ES-I3 (cell line): ENCODE data around the gene MOB2.

ENCODE experiments used
- H3K36me3 ChIP-seq: 2 replicates; pipeline ENCODE4 v1.6.1; 2013; ENCODE audit warnings: mild to moderate bottlenecking, low read length, control low read depth, moderate library complexity; ENCODE audit not compliant: insufficient read depth
- H3K4me1 ChIP-seq: 2 replicates; pipeline ENCODE4 v1.6.1; 2013; ENCODE audit warnings: mild to moderate bottlenecking, control low read depth, low read length; ENCODE audit not compliant: insufficient read depth
- H3K9ac ChIP-seq: 2 replicates; pipeline ENCODE4 v1.6.1; 2013; ENCODE audit warnings: low read depth, mild to moderate bottlenecking, low read length, moderate library complexity
- H3K9me3 ChIP-seq: 2 replicates; pipeline ENCODE4 v1.6.1; 2013; ENCODE audit warnings: mild to moderate bottlenecking, low read length, moderate library complexity; ENCODE audit not compliant: control insufficient read depth, insufficient read depth

MOB2 gene

GRCh38 chr11:1450949-1451710, 35.4 kb downstream of the MOB2 start:
- no peaks in the 10 kb centered on the region for H3K36me3 ChIP-seq
- no peak overlapping the region for H3K9ac ChIP-seq
- no peaks in the 10 kb centered on the region for H3K4me1 ChIP-seq
- no peaks in the 10 kb centered on the region for H3K9me3 ChIP-seq

GRCh38 chr11:1450344-1450875, 36.2 kb downstream of the MOB2 start:
- Histone ChIP-seq H3K4me1 (no peaks in the 10 kb centered on the region), H3K36me3 (no peaks in the 10 kb centered on the region), H3K9ac (no peak overlapping the region), H3K9me3 (no peaks in the 10 kb centered on the region)

GRCh38 chr11:1449490-1450243, 36.9 kb downstream of the MOB2 start:
- no peaks in the 10 kb centered on the region for H3K4me1 ChIP-seq
- H3K9me3 ChIP-seq = no peaks in the 10 kb centered on the region
- H3K9ac ChIP-seq = no peak overlapping the region
- no peaks in the 10 kb centered on the region for H3K36me3 ChIP-seq

DNA sequence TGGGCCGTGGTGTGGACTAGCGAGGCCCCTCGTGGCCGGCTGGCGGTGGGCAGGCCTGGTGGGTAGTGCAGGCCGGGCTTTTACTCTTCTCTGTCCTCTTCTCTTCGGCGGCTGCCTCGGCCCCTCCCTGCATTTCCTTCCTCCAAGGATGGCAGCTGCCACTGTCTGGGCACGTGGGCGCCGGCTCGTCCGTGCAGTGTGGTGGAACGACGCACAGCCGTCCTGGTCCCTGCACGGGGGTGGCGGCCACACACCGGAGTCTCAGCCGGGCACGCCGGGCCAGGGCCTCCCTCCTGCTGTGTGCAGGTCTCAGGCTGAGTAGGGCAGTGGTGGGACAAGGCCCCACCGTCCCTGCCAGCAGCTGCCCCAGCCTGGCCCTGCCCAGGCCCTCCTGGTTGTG, 37.7 kb downstream of the MOB2 start:
- H3K4me1 ChIP-seq = no peaks in the 10 kb centered on the region
- H3K9me3 ChIP-seq = no peaks in the 10 kb centered on the region
- H3K9ac ChIP-seq = no peak overlapping the region
- H3K36me3 ChIP-seq = no peaks in the 10 kb centered on the region

DNA sequence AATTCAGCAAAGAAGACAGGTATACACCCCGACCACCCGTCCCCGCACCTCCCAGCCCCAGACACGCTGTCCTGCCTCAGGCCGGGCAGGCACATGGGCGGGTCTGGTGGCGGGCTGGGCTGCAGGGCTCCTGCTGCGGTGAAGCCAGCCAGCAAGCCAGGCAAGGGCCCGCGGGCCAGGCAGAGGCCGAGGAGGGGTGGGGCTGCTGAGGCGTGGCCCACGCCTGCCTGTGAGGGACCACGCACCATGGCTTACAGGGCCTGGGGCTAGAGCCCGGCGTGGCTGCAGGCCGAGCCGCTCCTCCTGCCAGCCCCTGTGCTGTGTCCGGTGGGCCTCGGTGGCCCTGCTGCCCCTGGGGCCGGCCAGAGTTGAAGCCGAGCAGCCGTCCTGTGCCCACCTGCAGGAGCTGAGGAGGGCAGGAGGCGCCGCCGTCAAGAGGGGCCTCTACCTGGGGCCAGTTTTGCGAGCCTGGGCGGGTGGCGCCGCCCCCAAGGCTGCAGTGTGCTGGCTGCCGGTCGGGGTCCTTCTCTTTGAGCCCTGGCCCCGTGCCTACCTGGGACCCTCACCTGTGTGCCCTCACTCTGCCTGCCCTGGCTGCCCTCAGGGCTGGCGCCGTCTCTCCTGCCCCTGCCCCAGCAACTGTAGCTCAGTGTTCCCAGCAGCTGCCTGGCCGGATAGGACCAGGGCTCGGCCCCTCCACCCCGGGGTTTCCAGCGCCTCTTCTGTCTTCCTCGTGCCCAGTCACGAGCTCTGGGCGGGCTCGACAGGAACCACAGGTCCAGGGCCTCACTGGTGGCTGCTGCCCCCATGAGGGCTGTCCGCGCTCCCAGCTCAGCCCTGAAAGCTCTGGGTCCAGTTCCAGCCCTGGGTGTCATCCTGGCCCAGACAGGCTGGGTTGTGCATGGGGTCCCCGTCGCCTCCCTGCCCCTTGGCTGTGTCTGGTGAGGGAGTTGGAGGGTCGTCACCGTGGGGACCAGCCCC, 38.4 kb downstream of the MOB2 start:
- Histone ChIP-seq H3K36me3 (no peaks in the 10 kb centered on the region), H3K9me3 (no peaks in the 10 kb centered on the region), H3K4me1 (no peaks in the 10 kb centered on the region), H3K9ac (no peak overlapping the region)

GRCh38 chr11:1446623-1447022, 40.0 kb downstream of the MOB2 start:
- Histone ChIP-seq H3K9ac (no peak overlapping the region), H3K4me1 (no peaks in the 10 kb centered on the region), H3K36me3 (no peaks in the 10 kb centered on the region), H3K9me3 (no peaks in the 10 kb centered on the region)

DNA sequence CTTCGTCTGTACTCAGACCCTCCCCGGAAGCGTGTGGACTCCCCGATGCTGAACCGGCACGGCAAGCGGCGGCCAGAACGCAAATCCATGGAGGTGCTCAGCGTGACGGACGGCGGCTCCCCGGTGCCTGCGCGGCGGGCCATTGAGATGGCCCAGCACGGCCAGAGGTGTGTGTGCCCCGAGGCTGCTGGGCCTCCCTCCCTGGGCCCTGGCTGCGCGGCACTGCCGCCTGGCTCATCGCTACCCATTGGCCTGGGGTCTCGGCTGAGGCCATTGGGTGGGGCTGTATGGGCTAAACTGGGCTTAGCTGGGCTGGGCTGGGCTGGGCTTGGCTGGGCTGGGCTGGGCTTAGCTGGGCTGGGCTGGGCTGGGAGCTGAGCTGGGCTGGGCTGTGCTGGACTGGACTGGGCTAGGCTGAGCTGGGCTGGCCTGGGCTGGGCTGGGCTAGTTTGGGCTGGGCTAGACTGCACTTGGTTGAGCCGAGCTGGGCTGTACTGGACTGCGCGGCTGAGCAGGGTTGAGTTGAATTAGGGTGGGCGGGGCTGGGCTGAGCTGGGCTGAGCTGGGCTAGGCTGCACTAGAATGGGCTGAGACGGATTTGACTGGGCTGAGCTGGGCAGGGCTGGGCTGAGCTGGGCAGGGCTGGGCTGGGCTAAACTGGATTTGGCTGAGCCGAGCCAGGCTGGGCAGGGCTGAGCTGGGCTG, 40.7 kb downstream of the MOB2 start:
- Histone ChIP-seq H3K9me3 (no peaks in the 10 kb centered on the region), H3K36me3 (no peaks in the 10 kb centered on the region), H3K9ac (no peak overlapping the region), H3K4me1 (no peaks in the 10 kb centered on the region)

GRCh38 chr11:1444823-1445422, 41.7 kb downstream of the MOB2 start:
- Histone ChIP-seq H3K36me3 (no peaks in the 10 kb centered on the region), H3K4me1 (no peaks in the 10 kb centered on the region), H3K9me3 (no peaks in the 10 kb centered on the region), H3K9ac (no peak overlapping the region)

DNA sequence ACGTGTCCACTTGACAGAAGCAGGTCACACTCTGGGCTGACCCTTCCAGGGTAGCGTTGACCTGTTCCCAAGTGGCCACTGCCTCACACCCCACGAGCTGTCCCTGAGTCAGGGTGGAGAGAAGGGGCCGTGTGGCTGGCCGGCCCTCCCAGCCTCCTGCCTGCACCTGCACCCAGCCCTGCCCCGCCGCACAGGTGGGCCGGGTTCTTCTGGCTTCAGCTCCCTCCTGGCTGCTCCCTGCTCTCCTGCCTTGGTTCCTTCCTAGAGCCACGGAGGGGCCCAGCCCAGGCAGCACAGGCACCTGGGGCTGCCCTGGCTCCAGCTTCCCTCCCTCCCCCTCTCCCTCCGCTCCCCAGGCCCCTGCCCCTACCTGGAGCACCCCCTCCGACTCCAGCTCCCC, 42.3 kb downstream of the MOB2 start:
- Histone ChIP-seq H3K9ac (no peak overlapping the region), H3K4me1 (no peaks in the 10 kb centered on the region), H3K36me3 (no peaks in the 10 kb centered on the region), H3K9me3 (no peaks in the 10 kb centered on the region)

DNA sequence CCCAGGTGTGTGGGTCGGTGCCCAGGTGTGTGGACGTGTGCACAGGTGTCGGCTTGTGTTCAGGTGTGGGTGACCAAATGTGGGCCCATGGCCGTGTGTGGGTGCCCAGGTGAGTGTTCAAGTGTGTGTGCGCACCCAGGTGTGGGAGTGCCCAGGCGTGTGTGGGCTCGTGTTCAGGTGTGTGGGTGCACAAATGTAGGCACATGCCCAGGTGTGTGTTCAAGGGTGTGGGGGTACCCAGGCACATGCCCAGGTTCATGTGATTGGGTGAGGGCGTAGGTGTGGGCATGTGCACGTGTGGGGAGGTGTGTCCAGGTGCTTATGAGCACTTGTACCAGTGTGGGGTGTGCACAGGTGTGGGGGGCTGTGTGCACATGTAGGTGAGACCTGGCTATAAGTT, 42.8 kb downstream of the MOB2 start:
- H3K4me1 ChIP-seq = no peaks in the 10 kb centered on the region
- H3K36me3 ChIP-seq = no peaks in the 10 kb centered on the region
- H3K9me3 ChIP-seq = no peaks in the 10 kb centered on the region
- H3K9ac ChIP-seq = no peak overlapping the region

DNA sequence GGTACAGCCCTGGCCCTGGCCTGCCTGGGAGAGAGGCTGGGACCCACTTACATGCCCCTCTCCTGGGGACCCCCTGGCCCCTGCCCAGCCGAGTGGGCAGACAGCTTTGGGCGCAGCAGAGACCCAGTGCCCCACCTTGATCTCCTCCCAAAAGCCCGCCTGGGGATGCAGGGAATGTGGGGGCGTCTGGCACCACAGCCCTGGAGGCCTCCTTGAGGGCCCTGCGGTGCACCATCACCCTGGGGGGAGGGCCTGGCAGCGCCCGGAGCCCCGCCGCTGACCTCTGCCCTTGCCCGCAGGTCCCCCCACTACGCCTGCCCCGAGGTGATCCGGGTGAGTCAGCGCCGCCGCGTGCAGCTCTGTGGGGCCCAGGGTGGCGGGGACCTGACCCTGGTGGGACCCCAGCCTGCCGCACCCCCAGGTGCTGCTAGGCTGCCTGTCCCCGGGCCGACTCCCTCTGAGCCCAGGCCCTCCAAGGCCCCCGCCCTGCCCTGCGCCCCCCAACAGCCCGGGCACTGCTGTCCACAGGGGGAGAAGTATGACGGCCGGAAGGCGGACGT, 43.7 kb downstream of the MOB2 start:
- H3K9ac ChIP-seq = no peak overlapping the region
- no peaks in the 10 kb centered on the region for H3K9me3 ChIP-seq
- no peaks in the 10 kb centered on the region for H3K4me1 ChIP-seq
- no peaks in the 10 kb centered on the region for H3K36me3 ChIP-seq

DNA sequence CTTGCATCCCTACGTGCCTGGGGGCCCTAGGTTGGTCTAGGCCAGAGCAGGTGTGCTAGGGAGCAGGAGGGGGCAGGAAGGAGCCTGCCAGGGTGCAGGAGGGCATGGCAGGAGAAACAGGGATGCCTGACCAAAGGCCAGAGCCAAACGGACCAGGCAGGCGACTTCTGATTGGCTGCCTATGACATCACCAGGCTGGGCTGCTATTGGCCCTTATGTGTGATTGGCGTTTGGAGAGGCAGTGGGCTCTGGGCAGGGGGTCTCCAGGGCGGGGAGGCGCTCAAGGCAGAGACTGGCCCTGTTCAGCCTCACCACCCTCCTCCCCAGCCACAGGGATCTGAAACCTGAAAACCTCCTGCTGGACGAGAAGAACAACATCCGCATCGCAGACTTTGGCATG, 44.4 kb downstream of the MOB2 start:
- H3K4me1 ChIP-seq = no peaks in the 10 kb centered on the region
- H3K9ac ChIP-seq = no peak overlapping the region
- no peaks in the 10 kb centered on the region for H3K9me3 ChIP-seq
- no peaks in the 10 kb centered on the region for H3K36me3 ChIP-seq

GRCh38 chr11:1440496-1440895, 46.1 kb downstream of the MOB2 start:
- H3K36me3 ChIP-seq = no peaks in the 10 kb centered on the region

More at GRCh38 chr11:1440496-1440895, 46.1 kb downstream of the MOB2 start:
- Histone ChIP-seq H3K9ac (no peak overlapping the region), H3K4me1 (no peaks in the 10 kb centered on the region; the same call in 1 of the 2 replicates), H3K9me3 (no peaks in the 10 kb centered on the region)
